ENCODE results near the gene SDHD.

SDHD gene

GRCh38 chr11:112086422-112087191 is at the start of gene SDHD, which contains the start of gene TIMM8B:
Gene SDHD, plus strand, starts transcription at chr11:112086873. Its CDS starts 35 bp downstream, at chr11:112086908.
Gene TIMM8B, minus strand, starts transcription at chr11:112086756. Its CDS starts 33 bp downstream, at chr11:112086723.
- peak; percentile 97 for ATAC-seq
- TF ChIP-seq CSRNP3 (CRISPR knock-in tag; IDR thresholded peaks at IDR 0.05) (no peak), TSHZ2 (CRISPR knock-in tag; IDR thresholded peaks at IDR 0.05) (no peak), CSDC2 (CRISPR knock-in tag; IDR thresholded peaks at IDR 0.05) (no peak), OSR1 (CRISPR knock-in tag; IDR thresholded peaks at IDR 0.05) (no peak), POU6F1 (CRISPR knock-in tag; IDR thresholded peaks at IDR 0.05; ENCODE audit: borderline replicate concordance, low read depth) (no peak), RARB (CRISPR knock-in tag; IDR thresholded peaks at IDR 0.05) (no peak), ZNF8 (CRISPR knock-in tag; IDR thresholded peaks at IDR 0.05) (no peak), ZNF565 (CRISPR knock-in tag; conservative IDR thresholded peaks at IDR 0.05; ENCODE audit: low read depth) (no peak), GLIS3 (CRISPR knock-in tag; IDR thresholded peaks at IDR 0.05) (no peak), SNAI2 (CRISPR knock-in tag; IDR thresholded peaks at IDR 0.05) (no peak), ARNTL (CRISPR knock-in tag; IDR thresholded peaks at IDR 0.05; ENCODE audit: borderline replicate concordance, low read depth) (no peak), BACH2 (CRISPR knock-in tag; IDR thresholded peaks at IDR 0.05; ENCODE audit: borderline replicate concordance) (no peak), TCF4 (CRISPR knock-in tag; IDR thresholded peaks at IDR 0.05; ENCODE audit: borderline replicate concordance) (no peak), TOX (CRISPR knock-in tag; IDR thresholded peaks at IDR 0.05; ENCODE audit: borderline replicate concordance) (no peak)
- TF ChIP-seq, protein P1, sequence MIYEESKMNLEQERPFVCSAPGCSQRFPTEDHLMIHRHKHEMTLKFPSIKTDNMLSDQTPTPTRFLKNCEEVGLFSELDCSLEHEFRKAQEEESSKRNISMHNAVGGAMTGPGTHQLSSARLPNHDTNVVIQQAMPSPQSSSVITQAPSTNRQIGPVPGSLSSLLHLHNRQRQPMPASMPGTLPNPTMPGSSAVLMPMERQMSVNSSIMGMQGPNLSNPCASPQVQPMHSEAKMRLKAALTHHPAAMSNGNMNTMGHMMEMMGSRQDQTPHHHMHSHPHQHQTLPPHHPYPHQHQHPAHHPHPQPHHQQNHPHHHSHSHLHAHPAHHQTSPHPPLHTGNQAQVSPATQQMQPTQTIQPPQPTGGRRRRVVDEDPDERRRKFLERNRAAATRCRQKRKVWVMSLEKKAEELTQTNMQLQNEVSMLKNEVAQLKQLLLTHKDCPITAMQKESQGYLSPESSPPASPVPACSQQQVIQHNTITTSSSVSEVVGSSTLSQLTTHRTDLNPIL (CRISPR knock-in tag; IDR thresholded peaks at IDR 0.05; ENCODE audit: low read depth): no peak

DNA sequence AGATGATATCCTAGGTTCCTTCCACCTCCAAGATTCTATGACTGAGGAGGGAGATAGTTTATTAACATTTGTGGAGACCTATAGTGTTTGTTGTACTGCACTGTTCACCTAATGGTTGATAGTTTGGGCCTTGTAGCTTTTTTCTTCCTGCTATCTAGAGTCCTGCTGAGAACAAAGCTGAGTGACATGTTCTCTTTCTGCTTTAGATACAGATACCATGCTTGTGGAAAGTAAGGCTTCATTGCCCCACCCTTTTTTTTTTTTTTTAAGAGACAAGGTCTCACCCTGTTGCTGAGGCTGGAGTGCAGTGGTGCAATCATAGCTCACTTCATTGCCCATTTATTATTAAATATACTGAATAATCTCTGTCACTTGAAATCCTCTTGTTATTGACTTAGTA is 49.1 kb upstream of the SDHD start:
- ATAC-seq: no peak
- TF ChIP-seq ZFP3 (CRISPR knock-in tag; IDR thresholded peaks at IDR 0.05) (no peak), ZNF565 (CRISPR knock-in tag; conservative IDR thresholded peaks at IDR 0.05; ENCODE audit: low read depth) (no peak), OSR1 (CRISPR knock-in tag; IDR thresholded peaks at IDR 0.05) (no peak), TCF4 (CRISPR knock-in tag; IDR thresholded peaks at IDR 0.05; ENCODE audit: borderline replicate concordance) (no peak), ESRRG (CRISPR knock-in tag; IDR thresholded peaks at IDR 0.05) (no peak), ZNF8 (CRISPR knock-in tag; IDR thresholded peaks at IDR 0.05) (no peak), CSRNP3 (CRISPR knock-in tag; IDR thresholded peaks at IDR 0.05) (no peak), ZNF70 (CRISPR knock-in tag; IDR thresholded peaks at IDR 0.05) (no peak), ZFP30 (CRISPR knock-in tag; IDR thresholded peaks at IDR 0.05) (no peak)
